ENCODE results near the gene ZNF804B. TPM values are rescaled to one million over a fixed set of nuclear protein-coding genes. Genes with fewer than 3 reads are reported as not detected.

The ZNF804B gene
- total and polyA plus RNA-seq, 2 donors from 2014 or later, result 0.19 TPM; not detected in 1

DNA sequence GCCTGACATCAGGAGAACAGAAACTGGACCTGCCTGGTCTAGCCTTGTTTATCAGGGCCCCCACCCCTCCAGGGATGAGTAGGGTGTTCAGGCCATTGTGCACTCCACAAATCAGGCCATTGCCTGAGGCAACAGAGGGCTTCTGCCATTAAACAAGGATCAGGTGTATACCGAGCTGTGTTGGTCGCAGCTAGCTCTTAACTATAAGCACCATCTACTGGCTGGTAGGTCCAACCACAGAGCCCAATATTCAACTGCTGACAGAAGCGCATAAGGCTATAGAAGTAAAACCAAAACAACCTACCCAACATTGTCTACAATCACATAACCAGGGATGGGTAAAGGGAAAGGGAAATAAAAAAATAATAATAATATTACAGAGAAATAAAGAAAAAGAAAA is 487.7 kb downstream of the ZNF804B start:
- Histone ChIP-seq H3K36me3 (ENCODE audit: control insufficient read depth in 2 of 3, insufficient read depth in 3 of 3, low read length in 3 of 3) (no peaks in the 10 kb centered on the region), H3K9me3 (ENCODE audit: control insufficient read depth in 2 of 3, insufficient read depth in 1 of 3, low read length in 3 of 3) (no peaks in the 10 kb centered on the region), H3K4me1 (ENCODE audit: control insufficient read depth in 2 of 3, insufficient read depth in 2 of 3, low read depth in 1 of 3, low read length in 3 of 3) (no peaks in the 10 kb centered on the region), H3K9ac (ENCODE audit: low read length in 3 of 3) (no peak overlapping the region), H3K27me3 (ENCODE audit: control insufficient read depth, insufficient read depth, low read length) (no peaks in the 10 kb centered on the region), H3K4me3 (ENCODE audit: low read length in 3 of 3) (no peak overlapping the region), H3K27ac (ENCODE audit: low read depth in 2 of 2, low read length in 2 of 2) (no peak overlapping the region)
- intact Hi-C loops (cut with DNase I), result no loop called here
- DNase-seq (no peak), FAIRE-seq (no peak)
- TF ChIP-seq CTCF (IDR thresholded peaks at IDR 0.05; ENCODE audit: borderline replicate concordance, extremely low read depth, insufficient read depth), result no peak

DNA sequence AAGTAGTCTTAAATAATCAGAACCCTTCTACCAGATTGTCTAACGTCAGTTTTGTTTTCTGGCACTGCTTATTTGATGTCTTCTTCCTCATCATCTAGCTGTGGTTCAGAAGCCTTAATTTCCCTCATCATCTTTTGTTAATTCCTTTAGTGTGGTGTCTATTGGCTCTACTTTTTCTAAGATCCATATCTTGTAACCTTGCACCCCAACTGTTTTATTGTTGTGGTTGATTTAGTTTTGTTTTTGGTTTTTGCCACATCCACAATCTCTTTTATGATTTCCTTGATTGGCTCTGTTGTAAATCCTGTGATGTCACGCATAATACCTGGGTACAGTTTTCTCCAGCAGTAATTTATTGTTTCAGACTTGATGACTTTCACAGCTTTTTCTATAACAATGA is 499.6 kb downstream of the ZNF804B start:
- intact Hi-C loops (cut with DNase I), result no loop called here
- Histone ChIP-seq H3K27me3 (ENCODE audit: control insufficient read depth, insufficient read depth, low read length) (no peaks in the 10 kb centered on the region), H3K4me1 (ENCODE audit: control insufficient read depth in 2 of 3, insufficient read depth in 2 of 3, low read depth in 1 of 3, low read length in 3 of 3) (no peaks in the 10 kb centered on the region), H3K36me3 (ENCODE audit: control insufficient read depth in 2 of 3, insufficient read depth in 3 of 3, low read length in 3 of 3) (no peaks in the 10 kb centered on the region), H3K27ac (ENCODE audit: low read depth in 2 of 2, low read length in 2 of 2) (no peak overlapping the region), H3K9ac (ENCODE audit: low read length in 3 of 3) (no peak overlapping the region), H3K4me3 (ENCODE audit: low read length in 3 of 3) (no peak overlapping the region), H3K9me3 (ENCODE audit: control insufficient read depth in 2 of 3, insufficient read depth in 1 of 3, low read length in 3 of 3) (no peaks in the 10 kb centered on the region)
- FAIRE-seq (no peak), DNase-seq (no peak)
- TF ChIP-seq CTCF (IDR thresholded peaks at IDR 0.05; ENCODE audit: borderline replicate concordance, extremely low read depth, insufficient read depth), result no peak

- H3K27me3 ChIP-seq (ENCODE audit: control insufficient read depth, insufficient read depth, low read length), result no peaks in the 10 kb centered on the region
- TF ChIP-seq CTCF (IDR thresholded peaks at IDR 0.05; ENCODE audit: borderline replicate concordance, extremely low read depth, insufficient read depth), result no peak
- H3K4me3 ChIP-seq (ENCODE audit: low read length in 3 of 3), result no peak overlapping the region
- no peak overlapping the region for H3K27ac ChIP-seq (ENCODE audit: low read depth in 2 of 2, low read length in 2 of 2)
- DNase-seq (no peak), FAIRE-seq (no peak)
- H3K4me1 ChIP-seq (ENCODE audit: control insufficient read depth in 2 of 3, insufficient read depth in 2 of 3, low read depth in 1 of 3, low read length in 3 of 3), result no peaks in the 10 kb centered on the region
- H3K9ac ChIP-seq (ENCODE audit: low read length in 3 of 3), result no peak overlapping the region
- no peaks in the 10 kb centered on the region for H3K9me3 ChIP-seq (ENCODE audit: control insufficient read depth in 2 of 3, insufficient read depth in 1 of 3, low read length in 3 of 3)
- intact Hi-C loops (cut with DNase I), result no loop called here
- no peaks in the 10 kb centered on the region for H3K36me3 ChIP-seq (ENCODE audit: control insufficient read depth in 2 of 3, insufficient read depth in 3 of 3, low read length in 3 of 3)
Observed at GRCh38 chr7:89264126-89264525, 504.6 kb downstream of the ZNF804B start.

DNA sequence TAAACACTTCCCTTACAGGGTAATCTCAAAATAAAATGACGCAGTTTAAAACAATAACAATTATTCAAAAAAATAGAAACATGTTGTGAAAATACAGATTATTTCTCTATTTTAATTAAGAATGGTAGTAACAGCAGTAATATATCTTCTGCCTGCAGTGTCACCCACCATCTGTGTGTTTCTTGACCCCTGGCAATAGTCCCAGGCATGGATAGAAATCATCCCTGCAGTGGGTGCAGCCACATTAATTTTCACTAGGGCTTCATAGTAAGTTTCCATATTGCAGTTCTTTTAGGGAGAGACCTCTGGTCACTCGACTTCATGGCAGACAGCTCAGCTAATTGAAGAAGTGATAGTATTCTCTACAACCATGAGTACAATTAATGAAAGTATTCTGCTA is 506.1 kb downstream of the ZNF804B start:
- Histone ChIP-seq H3K36me3 (ENCODE audit: control insufficient read depth in 2 of 3, insufficient read depth in 3 of 3, low read length in 3 of 3) (no peaks in the 10 kb centered on the region), H3K27ac (ENCODE audit: low read depth in 2 of 2, low read length in 2 of 2) (no peak overlapping the region), H3K4me1 (ENCODE audit: control insufficient read depth in 2 of 3, insufficient read depth in 2 of 3, low read depth in 1 of 3, low read length in 3 of 3) (no peaks in the 10 kb centered on the region), H3K9ac (ENCODE audit: low read length in 3 of 3) (no peak overlapping the region), H3K9me3 (ENCODE audit: control insufficient read depth in 2 of 3, insufficient read depth in 1 of 3, low read length in 3 of 3) (no peaks in the 10 kb centered on the region), H3K4me3 (ENCODE audit: low read length in 3 of 3) (no peak overlapping the region), H3K27me3 (ENCODE audit: control insufficient read depth, insufficient read depth, low read length) (no peaks in the 10 kb centered on the region)
- peak in 4 of 5 donors; percentile 37 to 85 (median 52) for DNase-seq
- FAIRE-seq, result no peak
- TF ChIP-seq CTCF (IDR thresholded peaks at IDR 0.05; ENCODE audit: borderline replicate concordance, extremely low read depth, insufficient read depth), result no peak
- intact Hi-C loops (cut with DNase I), result no loop called here
